Endodermal cell (in vitro differentiated cells): ENCODE data around the gene MED14. TPM values are rescaled to one million over a fixed set of nuclear protein-coding genes. Genes with fewer than 3 reads are reported as not detected.

Experiments used
- DNase-seq: peaks from one replicate; pipeline ENCODE4 v3.0.0-alpha.2; 2017
- H3K27ac ChIP-seq: 2 replicates; pipeline ENCODE4 v1.5.1; 2013; ENCODE audit warnings: mild to moderate bottlenecking, low read depth, low read length, moderate library complexity
- H3K27me3 ChIP-seq: 2 replicates; pipeline ENCODE4 v1.6.1; 2013; ENCODE audit warnings: mild to moderate bottlenecking, low read length, moderate library complexity; ENCODE audit not compliant: insufficient read depth, control insufficient read depth, poor library complexity, severe bottlenecking
- H3K36me3 ChIP-seq: 2 replicates; pipeline ENCODE4 v1.7.0; 2013; ENCODE audit warnings: mild to moderate bottlenecking, low read length, moderate library complexity; ENCODE audit not compliant: control insufficient read depth, insufficient read depth
- H3K4me1 ChIP-seq: one replicate; pipeline ENCODE4 v1.7.0; 2013; ENCODE audit warnings: low read length; ENCODE audit not compliant: control insufficient read depth, insufficient read depth
- H3K4me3 ChIP-seq: 2 replicates; pipeline ENCODE4 v1.5.1; 2013; ENCODE audit warnings: mild to moderate bottlenecking, low read length, moderate library complexity
- H3K9ac ChIP-seq: 2 replicates; pipeline ENCODE4 v1.6.1; 2013; ENCODE audit warnings: mild to moderate bottlenecking, low read length, moderate library complexity; ENCODE audit not compliant: poor library complexity, severe bottlenecking; ENCODE audit errors: extremely low read depth
- H3K9me3 ChIP-seq: 2 replicates; pipeline ENCODE4 v1.6.1; 2013; ENCODE audit warnings: mild to moderate bottlenecking, low read length, moderate library complexity; ENCODE audit not compliant: control insufficient read depth
- H3K27ac Mint-ChIP-seq: 2 replicates; pipeline ENCODE4 v1.8.0; 2020; ENCODE audit warnings: mixed read lengths
- H3K27me3 Mint-ChIP-seq: 2 replicates; pipeline ENCODE4 v1.8.0; 2021; ENCODE audit warnings: mild to moderate bottlenecking, mixed read lengths; ENCODE audit not compliant: insufficient read depth
- H3K36me3 Mint-ChIP-seq: 2 replicates; pipeline ENCODE4 v1.8.0; 2020; ENCODE audit warnings: low read depth, mixed read lengths
- H3K4me1 Mint-ChIP-seq: 2 replicates; pipeline ENCODE4 v1.8.0; 2020; ENCODE audit warnings: mixed read lengths
- H3K4me3 Mint-ChIP-seq: 2 replicates; pipeline ENCODE4 v1.8.0; 2020; ENCODE audit warnings: mild to moderate bottlenecking, moderate library complexity, mixed read lengths
- H3K9me3 Mint-ChIP-seq: 2 replicates; pipeline ENCODE4 v1.8.0; 2020; ENCODE audit warnings: mild to moderate bottlenecking, mixed read lengths
- CTCF ChIP-seq: fragments of 200-600 bp; sonication (generic); conservative IDR thresholded peaks from 2 replicates; pipeline ENCODE4 v1.5.0; 2021; ENCODE audit warnings: antibody characterized with exemption, mild to moderate bottlenecking
- WGBS, 2 experiments: methylation state at CpG; one replicate each; pipeline versions ENCODE4 v1.1.5 to v1.1.7; 2013; ENCODE audit warnings: missing lambda C conversion rate in 2 of 2, mixed read lengths in 1 of 2; ENCODE audit not compliant: insufficient coverage in 1 of 2, insufficient read length in 1 of 2; 5-methylcytosine and 5-hydroxymethylcytosine counted together
- total RNA-seq, 2 donors: library from RNA; stranded (reverse); fragmentation: NEBNext Ultra II Directional in 1 of 2; extraction: Animal tissue kit (Norgen Biotek cat#: 25700) in 1 of 2; gene quantifications; 2 replicates in 1 of 2; 3 replicates in 1 of 2; pipeline ENCODE4 v1.2.1, GENCODE V29; 2021

Gene MED14
- total RNA-seq, 2 donors from 2014 or later = 50.4 to 53.4 TPM

GRCh38 chrX:40705658-40706312 lies 29.6 kb downstream of the MED14 start:
- no peaks in the 10 kb centered on the region for H3K27me3 Mint-ChIP-seq
- peaks cover 48% of the 10 kb centered on the region for H3K36me3 Mint-ChIP-seq
- Histone ChIP-seq H3K36me3 (peaks cover 61% of the 10 kb centered on the region), H3K9ac (no peak overlapping the region), H3K9me3 (no peaks in the 10 kb centered on the region), H3K4me3 (no peak overlapping the region), H3K27ac (no peak overlapping the region), H3K4me1 (no peaks in the 10 kb centered on the region), H3K27me3 (no peaks in the 10 kb centered on the region)
- peaks cover 9% of the 10 kb centered on the region for H3K9me3 Mint-ChIP-seq
- H3K4me3 Mint-ChIP-seq = no peak overlapping the region
- whole genome bisulfite sequencing, 2 experiments = 92% methylated on average over 2 to 3 of the region's 5 CpGs
- no peak overlapping the region for H3K27ac Mint-ChIP-seq
- TF ChIP-seq CTCF = no peak
- DNase-seq = no peak
- peaks cover 11% of the 10 kb centered on the region for H3K4me1 Mint-ChIP-seq

GRCh38 chrX:40700640-40701342 lies 34.6 kb downstream of the MED14 start:
- H3K27me3 ChIP-seq = no peaks in the 10 kb centered on the region
- peaks cover 66% of the 10 kb centered on the region for H3K36me3 ChIP-seq
- no peak overlapping the region for H3K27ac Mint-ChIP-seq
- peaks cover 65% of the 10 kb centered on the region for H3K36me3 Mint-ChIP-seq
- no peak for DNase-seq
- TF ChIP-seq CTCF = no peak
- H3K9ac ChIP-seq = no peak overlapping the region
- H3K9me3 ChIP-seq = peaks cover 13% of the 10 kb centered on the region
- peaks cover 26% of the 10 kb centered on the region for H3K9me3 Mint-ChIP-seq
- H3K27ac ChIP-seq = no peak overlapping the region
- H3K4me3 Mint-ChIP-seq = no peak overlapping the region
- 87 to 100% methylated on average over 1 to 3 of the region's 4 CpGs for WGBS, 2 experiments
- H3K27me3 Mint-ChIP-seq = no peaks in the 10 kb centered on the region
- no peak overlapping the region for H3K4me3 ChIP-seq
- H3K4me1 Mint-ChIP-seq = no peaks in the 10 kb centered on the region
- no peaks in the 10 kb centered on the region for H3K4me1 ChIP-seq

- H3K36me3 ChIP-seq = peaks cover 59% of the 10 kb centered on the region
- peaks cover 13% of the 10 kb centered on the region for H3K9me3 ChIP-seq
- Mint-ChIP-seq H3K27me3 (no peaks in the 10 kb centered on the region), H3K4me1 (no peaks in the 10 kb centered on the region), H3K36me3 (peaks cover 70% of the 10 kb centered on the region), H3K27ac (no peak overlapping the region), H3K4me3 (no peak overlapping the region), H3K9me3 (peaks cover 29% of the 10 kb centered on the region)
- 80% methylated on average over 1 of the region's 1 CpG; no CpG with 5 or more reads in 1 of the 2 experiments for WGBS, 2 experiments
- H3K27me3 ChIP-seq = no peaks in the 10 kb centered on the region
- H3K27ac ChIP-seq = no peak overlapping the region
- no peak overlapping the region for H3K9ac ChIP-seq
- no peak overlapping the region for H3K4me3 ChIP-seq
- no peak for DNase-seq
- TF ChIP-seq CTCF = no peak
- no peaks in the 10 kb centered on the region for H3K4me1 ChIP-seq
These were observed 36.5 kb downstream of the MED14 start for GRCh38 chrX:40698851-40699250.
